HG03342 (cell line): Measurements from ENCODE around the gene NAV2.
"Not testable (repeated sequence)": the region's sequence is repeated elsewhere in the genome, so short reads cannot be mapped to it uniquely, and the experiment has no call there.

Experiments used
- ATAC-seq: cut with Tn5 transposase; IDR thresholded peaks from one replicate; pipeline ENCODE4 v1.9.1; 2021; ENCODE audit warnings: mild to moderate bottlenecking, moderate library complexity; ENCODE audit not compliant: unreplicated experiment

Gene NAV2

GRCh38 chr11:19882356-19882755, 169.7 kb downstream of the NAV2 start:
- no peak for ATAC-seq

- no peak for ATAC-seq
Measured at GRCh38 chr11:19886498-19886897, 173.9 kb downstream of the NAV2 start.

GRCh38 chr11:19887842-19888241, 175.2 kb downstream of the NAV2 start:
- no peak for ATAC-seq

DNA sequence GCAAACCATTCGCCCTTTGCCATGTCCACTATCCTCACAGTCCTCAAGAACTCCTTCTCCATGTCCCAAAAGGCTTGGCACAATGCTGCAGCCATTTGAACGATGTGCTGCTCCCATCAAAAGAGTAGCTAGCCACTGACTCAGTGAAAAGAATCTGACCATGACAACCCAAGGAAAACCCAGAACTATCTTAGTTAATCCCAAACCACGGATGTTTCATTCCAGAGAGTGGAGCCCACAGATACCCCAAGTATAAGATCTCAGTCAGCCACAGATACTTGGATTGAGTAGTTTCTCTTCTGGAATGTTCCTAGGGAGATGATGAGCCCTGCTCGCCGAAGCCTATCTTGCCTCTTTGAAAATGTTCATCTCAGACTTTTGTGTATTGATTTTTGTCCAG, 176.9 kb downstream of the NAV2 start:
- ATAC-seq, result no peak

- ATAC-seq, result no peak
Measured at GRCh38 chr11:19890308-19890707, 177.7 kb downstream of the NAV2 start.

DNA sequence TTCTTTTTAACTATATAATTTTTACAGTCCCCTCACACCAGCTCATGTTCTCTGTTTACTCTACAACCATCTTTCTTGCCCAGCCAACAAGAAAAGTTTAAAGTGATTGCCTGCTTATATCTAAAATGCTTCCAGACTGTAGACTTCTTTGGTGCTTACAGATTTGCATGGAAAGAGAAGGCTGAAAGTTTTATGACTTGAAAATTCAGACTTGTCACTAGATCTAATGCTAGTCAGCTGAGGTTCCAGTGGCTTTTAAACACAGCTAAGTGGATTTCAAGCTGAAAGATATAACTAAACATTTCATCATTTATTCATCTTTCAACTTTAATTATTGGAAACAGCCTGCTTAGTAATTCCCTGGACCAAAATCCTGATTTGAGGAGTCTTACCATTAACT, 178.4 kb downstream of the NAV2 start:
- no peak for ATAC-seq

DNA sequence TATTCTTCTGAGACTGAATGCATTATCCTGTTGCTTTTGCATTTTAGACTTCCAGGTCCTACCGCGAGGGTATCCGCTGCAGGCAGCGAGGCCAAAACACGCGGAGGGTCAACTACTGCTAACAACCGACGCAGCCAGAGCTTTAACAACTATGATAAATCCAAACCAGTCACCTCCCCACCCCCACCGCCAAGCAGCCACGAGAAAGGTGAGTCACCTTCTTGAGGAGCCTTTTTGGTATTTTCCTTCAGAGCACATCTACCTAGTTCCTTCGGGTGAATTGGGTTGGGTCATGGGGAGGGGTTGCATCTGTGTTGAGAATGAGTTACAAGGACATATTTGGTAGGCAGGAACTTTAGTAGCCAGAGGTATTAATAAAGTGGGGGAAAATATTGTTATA, 179.8 kb downstream of the NAV2 start:
- ATAC-seq, result no peak

GRCh38 chr11:19892876-19893275, 180.2 kb downstream of the NAV2 start:
- no peak for ATAC-seq

GRCh38 chr11:19894404-19894803, 181.8 kb downstream of the NAV2 start:
- no peak for ATAC-seq

GRCh38 chr11:19895037-19895436, 182.4 kb downstream of the NAV2 start:
- ATAC-seq, result not testable (repeated sequence)

GRCh38 chr11:19895776-19896175, 183.1 kb downstream of the NAV2 start:
- ATAC-seq, result no peak

- no peak for ATAC-seq
Measured at GRCh38 chr11:19903620-19904069, 191.0 kb downstream of the NAV2 start.

GRCh38 chr11:19905280-19905853, 192.7 kb downstream of the NAV2 start:
- no peak for ATAC-seq

- no peak for ATAC-seq
Measured at GRCh38 chr11:19906126-19906525, 193.5 kb downstream of the NAV2 start.

- ATAC-seq, result peak; percentile 67
Measured at GRCh38 chr11:19907008-19907579, 194.5 kb downstream of the NAV2 start.

DNA sequence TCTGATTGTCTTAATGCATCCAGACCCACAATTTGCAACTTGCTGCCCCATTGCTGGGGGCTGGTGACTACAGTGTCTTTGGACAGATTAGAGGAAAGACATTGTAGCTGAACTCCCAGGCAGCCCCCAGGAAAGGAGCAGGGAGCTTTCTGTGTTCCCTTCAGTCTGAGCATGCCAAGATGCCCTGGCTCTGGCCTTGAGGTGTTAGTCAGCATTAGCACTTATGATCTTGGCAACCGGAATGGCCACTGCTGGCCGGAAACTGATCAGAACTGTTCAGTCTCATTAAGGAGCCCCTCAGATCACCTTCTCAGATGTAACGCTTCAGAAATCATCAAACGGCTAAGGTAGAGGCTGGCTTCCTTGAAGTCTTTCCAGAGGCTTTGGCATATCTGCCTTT, 195.2 kb downstream of the NAV2 start:
- no peak for ATAC-seq

DNA sequence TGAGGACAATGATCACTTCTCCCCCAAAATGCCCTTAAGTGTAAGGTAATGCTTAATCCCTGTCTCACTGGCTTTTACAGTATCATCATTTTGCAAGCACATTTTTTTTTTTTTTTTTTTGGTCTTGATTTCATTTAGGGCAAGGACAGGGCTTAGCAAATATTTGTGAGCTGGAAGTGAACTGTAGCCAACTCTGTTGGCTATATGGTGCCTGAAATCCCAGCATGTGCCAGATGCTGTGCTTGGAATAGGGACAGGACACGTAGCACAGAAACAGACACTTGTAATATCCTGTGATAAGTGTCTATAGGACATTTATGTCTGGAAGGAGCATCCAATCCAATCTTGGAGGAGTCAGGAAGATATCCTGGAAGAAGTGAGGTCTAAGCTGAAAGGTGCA, 198.3 kb downstream of the NAV2 start:
- no peak for ATAC-seq

DNA sequence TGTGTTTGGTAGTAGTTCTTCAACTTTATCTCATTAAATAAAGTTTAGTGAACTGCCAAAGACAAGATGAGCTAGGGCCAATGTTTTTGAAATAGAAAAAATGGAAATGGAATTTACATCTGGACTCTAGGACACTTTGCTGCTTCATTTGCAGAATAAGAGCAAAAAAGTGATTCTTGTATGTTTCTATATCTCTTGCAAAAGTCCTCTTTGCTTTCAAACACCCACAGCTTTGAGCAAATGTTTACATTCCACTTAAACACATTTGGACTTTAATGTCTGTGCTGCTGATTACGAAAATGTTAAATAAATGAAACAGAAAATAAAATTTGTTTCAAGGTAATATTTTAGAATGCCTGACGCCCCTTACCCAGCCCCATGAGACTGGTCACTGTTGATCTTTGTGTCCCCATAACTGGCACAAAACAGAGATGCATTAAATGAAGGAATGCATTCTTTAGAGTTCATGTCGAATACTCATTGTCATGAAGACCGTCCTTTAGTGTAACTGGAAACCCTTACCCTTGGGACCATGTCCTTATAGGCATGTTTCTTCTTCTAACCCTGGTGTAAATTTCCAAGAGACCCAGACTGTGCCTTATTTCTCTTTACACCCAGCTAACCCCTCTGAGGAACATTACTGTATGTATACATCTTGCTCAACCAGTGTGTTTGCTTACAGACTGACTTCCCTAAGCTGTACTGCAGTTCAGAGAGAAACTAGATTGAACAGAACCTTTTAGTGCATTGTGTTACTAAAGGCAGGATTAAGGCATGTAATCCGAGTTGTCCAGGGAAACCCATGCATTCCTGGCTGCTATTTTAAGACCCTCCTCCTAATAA, 199.7 kb downstream of the NAV2 start:
- ATAC-seq, result no peak

- ATAC-seq, result no peak
Measured at GRCh38 chr11:19912958-19913892, 200.6 kb downstream of the NAV2 start.

DNA sequence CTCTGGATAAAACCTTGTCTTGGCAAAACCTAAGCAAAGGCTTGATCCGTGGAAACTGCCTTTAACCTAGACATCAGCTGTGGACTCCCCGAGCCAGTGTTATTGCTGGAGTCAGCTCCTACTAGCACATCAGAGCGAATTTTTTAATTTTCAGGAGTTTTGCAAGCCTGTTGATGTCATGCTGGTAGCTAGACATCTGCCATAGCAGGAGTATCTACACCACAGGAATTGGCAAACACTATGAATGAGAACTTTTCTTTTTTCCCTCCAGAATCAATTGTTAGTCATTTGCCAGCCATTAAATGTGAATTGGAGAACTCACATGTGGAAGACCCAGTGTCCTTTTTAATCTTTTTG, 201.2 kb downstream of the NAV2 start:
- no peak for ATAC-seq

- no peak for ATAC-seq
Measured at GRCh38 chr11:19915808-19916207, 203.2 kb downstream of the NAV2 start.
